ENCODE data around the gene TAS2R39. TPM values are rescaled to one million over a fixed set of nuclear protein-coding genes. Genes with fewer than 3 reads are reported as not detected.

TAS2R39 gene
- total RNA-seq, 4 donors from 2014 or later, result not detected

DNA sequence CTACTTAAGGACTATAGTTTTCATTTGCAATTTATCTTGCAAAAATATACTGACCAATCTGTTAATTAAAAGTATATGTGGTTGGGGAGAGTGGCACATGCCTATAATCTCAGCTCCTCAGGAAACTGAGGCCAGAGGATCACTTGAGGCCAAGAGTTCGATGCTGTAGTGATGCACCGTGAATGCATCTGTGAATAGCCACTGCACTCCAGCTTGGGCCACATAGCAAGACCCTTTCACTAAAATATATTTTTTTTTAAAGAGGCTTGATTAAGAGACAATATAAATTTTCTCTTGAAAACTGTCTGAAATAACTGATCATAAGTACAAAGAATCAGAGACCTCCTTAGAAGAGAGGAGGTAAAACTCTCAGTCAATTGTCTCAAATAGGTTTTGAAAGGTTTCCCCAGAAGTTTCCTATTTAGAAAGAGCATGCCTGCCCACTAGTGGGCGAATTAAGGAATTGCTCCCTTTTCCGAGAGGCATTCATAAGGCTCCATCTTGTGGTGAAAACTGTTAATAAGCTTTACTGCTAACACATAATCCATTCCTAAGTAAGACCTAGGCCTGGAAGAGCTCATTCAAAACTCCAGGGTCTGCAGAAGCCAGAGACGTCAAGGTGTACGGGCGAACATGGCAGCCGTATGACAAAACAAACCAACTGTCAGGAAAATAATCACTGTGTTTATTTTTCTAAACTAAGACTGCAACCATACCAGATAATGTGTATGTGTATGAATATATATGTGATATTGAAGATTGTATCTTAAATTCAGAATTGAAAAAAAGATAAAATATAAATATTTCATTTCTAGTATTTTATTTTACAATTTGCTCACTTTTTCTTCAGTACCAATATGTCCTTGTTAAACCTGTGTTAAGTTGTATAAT lies 31.8 kb downstream of the TAS2R39 start:
- Histone ChIP-seq H3K4me3 (no peak overlapping the region), H3K27me3 (peaks cover 0 to 4% (median 0%) of the 10 kb centered on the region in 4 donors), H3K4me1 (no peaks in the 10 kb centered on the region), H3K9me3 (no peaks in the 10 kb centered on the region), H3K27ac (no peak overlapping the region), H3K36me3 (no peaks in the 10 kb centered on the region)
- WGBS, 2 donors, result 12 to 19% methylated on average over 8 of the region's 8 CpGs
- no peak for DNase-seq
- intact Hi-C loops (cut with DNase I), result loop anchor here (2.0 kb wide), 1 partner anchor 206 kb away; no protein-coding TSS in a partner anchor
- no peak for TF ChIP-seq POLR2A (IDR thresholded peaks at IDR 0.05)
- TF ChIP-seq, protein P1, sequence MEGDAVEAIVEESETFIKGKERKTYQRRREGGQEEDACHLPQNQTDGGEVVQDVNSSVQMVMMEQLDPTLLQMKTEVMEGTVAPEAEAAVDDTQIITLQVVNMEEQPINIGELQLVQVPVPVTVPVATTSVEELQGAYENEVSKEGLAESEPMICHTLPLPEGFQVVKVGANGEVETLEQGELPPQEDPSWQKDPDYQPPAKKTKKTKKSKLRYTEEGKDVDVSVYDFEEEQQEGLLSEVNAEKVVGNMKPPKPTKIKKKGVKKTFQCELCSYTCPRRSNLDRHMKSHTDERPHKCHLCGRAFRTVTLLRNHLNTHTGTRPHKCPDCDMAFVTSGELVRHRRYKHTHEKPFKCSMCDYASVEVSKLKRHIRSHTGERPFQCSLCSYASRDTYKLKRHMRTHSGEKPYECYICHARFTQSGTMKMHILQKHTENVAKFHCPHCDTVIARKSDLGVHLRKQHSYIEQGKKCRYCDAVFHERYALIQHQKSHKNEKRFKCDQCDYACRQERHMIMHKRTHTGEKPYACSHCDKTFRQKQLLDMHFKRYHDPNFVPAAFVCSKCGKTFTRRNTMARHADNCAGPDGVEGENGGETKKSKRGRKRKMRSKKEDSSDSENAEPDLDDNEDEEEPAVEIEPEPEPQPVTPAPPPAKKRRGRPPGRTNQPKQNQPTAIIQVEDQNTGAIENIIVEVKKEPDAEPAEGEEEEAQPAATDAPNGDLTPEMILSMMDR (IDR thresholded peaks at IDR 0.05), result peak; percentile 92 to 99 (median 99)

DNA sequence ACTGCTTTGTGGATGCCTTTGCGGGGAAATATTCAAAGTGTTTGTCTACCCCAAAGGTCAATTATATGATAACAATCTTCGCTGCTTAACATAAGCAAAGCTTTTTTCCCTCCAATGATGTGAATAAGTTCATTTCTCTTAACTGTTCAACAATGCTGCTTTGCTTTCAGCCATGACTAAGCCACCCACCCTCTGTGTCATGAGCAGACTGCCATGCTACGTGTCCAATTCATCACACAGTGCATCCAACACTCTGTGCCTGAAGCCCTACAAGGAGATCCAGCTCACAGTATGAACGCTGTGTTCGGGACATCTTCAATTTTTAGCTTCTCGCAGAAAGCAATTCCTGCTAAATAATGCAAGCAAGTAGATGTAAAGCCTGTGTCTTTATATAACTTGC lies 32.9 kb downstream of the TAS2R39 start:
- 73 to 79% methylated on average over 6 of the region's 6 CpGs for WGBS, 2 donors
- DNase-seq, result no peak
- Histone ChIP-seq H3K9me3 (no peaks in the 10 kb centered on the region), H3K4me1 (no peaks in the 10 kb centered on the region), H3K27ac (no peak overlapping the region), H3K36me3 (no peaks in the 10 kb centered on the region), H3K4me3 (no peak overlapping the region), H3K27me3 (peaks cover 0 to 4% (median 0%) of the 10 kb centered on the region in 4 donors)
- no peak for TF ChIP-seq POLR2A (IDR thresholded peaks at IDR 0.05)
- TF ChIP-seq, protein P1 (IDR thresholded peaks at IDR 0.05), result no peak
- intact Hi-C loops (cut with DNase I), result no loop called here

DNA sequence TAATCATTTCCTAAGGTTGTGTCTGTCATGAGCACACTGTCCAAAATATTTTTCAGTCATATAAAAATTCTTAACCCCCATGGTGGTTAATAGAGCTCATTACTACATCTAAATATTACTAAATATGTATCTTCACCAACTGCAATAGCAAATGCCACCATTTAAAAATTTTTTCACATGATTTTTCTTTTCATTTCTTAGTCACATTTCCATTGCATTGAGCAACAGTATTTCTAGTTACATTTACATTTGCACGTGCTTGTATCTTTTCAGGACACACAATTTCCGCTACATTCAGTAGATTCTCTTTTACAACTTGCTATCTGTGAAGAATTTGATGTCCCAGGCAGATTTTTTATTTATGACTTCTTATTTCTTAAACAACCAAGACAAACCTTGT lies 33.5 kb downstream of the TAS2R39 start:
- 77 to 85% methylated on average over 2 of the region's 2 CpGs for WGBS, 2 donors
- Histone ChIP-seq H3K4me3 (no peak overlapping the region), H3K27me3 (peaks cover 0 to 4% (median 0%) of the 10 kb centered on the region in 4 donors), H3K4me1 (no peaks in the 10 kb centered on the region), H3K27ac (no peak overlapping the region), H3K9me3 (no peaks in the 10 kb centered on the region), H3K36me3 (no peaks in the 10 kb centered on the region)
- intact Hi-C loops (cut with DNase I), result no loop called here
- TF ChIP-seq, protein P1 (IDR thresholded peaks at IDR 0.05), result no peak
- no peak for TF ChIP-seq POLR2A (IDR thresholded peaks at IDR 0.05)
- no peak for DNase-seq

- TF ChIP-seq, protein P1 (IDR thresholded peaks at IDR 0.05), result no peak
- TF ChIP-seq POLR2A (IDR thresholded peaks at IDR 0.05), result no peak
- H3K36me3 ChIP-seq, result no peaks in the 10 kb centered on the region
- 77 to 84% methylated on average over 2 of the region's 2 CpGs for WGBS, 2 donors
- no peaks in the 10 kb centered on the region for H3K4me1 ChIP-seq
- H3K27ac ChIP-seq, result no peak overlapping the region
- no peaks in the 10 kb centered on the region for H3K9me3 ChIP-seq
- peaks cover 0 to 4% (median 0%) of the 10 kb centered on the region in 4 donors for H3K27me3 ChIP-seq
- no peak overlapping the region for H3K4me3 ChIP-seq
- intact Hi-C loops (cut with DNase I), result no loop called here
- no peak for DNase-seq
These were observed 34.6 kb downstream of the TAS2R39 start for GRCh38 chr7:143217806-143218205.

- WGBS, 2 donors, result 67 to 76% methylated on average over 2 of the region's 2 CpGs
- intact Hi-C loops (cut with DNase I), result no loop called here
- TF ChIP-seq, protein P1 (IDR thresholded peaks at IDR 0.05), result no peak
- TF ChIP-seq POLR2A (IDR thresholded peaks at IDR 0.05), result no peak
These were observed 38.1 kb downstream of the TAS2R39 start for GRCh38 chr7:143221286-143221685.

More at GRCh38 chr7:143221286-143221685, 38.1 kb downstream of the TAS2R39 start:
- Histone ChIP-seq H3K9me3 (no peaks in the 10 kb centered on the region), H3K27me3 (peaks cover 0 to 4% (median 0%) of the 10 kb centered on the region in 4 donors), H3K4me1 (no peaks in the 10 kb centered on the region), H3K27ac (no peak overlapping the region), H3K36me3 (no peaks in the 10 kb centered on the region), H3K4me3 (no peak overlapping the region)
- no peak for DNase-seq
